Measurements from ENCODE around the gene CD1C.

Gene CD1C

DNA sequence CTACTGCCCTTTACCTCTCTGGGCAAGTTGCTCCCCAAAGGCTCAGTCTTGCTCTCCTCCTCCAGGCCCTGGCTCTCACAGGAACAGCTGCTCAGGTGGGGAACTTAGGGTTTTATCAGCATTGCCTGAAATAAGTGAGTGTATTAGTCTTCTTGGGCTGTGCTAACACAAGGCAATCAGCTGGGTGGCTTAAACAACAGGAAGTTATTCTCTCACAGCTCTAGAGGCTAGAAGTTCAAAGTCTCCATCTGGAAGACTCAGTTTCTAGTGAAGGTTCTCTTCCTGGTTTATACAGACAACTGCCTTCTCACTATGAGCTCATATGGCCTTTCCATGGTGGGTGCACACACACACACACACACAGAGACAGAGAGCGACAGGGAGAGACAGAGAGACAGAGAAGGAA is 2.8 kb upstream of the CD1C start:
- TF ChIP-seq, protein P1, sequence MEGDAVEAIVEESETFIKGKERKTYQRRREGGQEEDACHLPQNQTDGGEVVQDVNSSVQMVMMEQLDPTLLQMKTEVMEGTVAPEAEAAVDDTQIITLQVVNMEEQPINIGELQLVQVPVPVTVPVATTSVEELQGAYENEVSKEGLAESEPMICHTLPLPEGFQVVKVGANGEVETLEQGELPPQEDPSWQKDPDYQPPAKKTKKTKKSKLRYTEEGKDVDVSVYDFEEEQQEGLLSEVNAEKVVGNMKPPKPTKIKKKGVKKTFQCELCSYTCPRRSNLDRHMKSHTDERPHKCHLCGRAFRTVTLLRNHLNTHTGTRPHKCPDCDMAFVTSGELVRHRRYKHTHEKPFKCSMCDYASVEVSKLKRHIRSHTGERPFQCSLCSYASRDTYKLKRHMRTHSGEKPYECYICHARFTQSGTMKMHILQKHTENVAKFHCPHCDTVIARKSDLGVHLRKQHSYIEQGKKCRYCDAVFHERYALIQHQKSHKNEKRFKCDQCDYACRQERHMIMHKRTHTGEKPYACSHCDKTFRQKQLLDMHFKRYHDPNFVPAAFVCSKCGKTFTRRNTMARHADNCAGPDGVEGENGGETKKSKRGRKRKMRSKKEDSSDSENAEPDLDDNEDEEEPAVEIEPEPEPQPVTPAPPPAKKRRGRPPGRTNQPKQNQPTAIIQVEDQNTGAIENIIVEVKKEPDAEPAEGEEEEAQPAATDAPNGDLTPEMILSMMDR (IDR thresholded peaks at IDR 0.05; ENCODE audit: low read length), result no peak
- no peak for TF ChIP-seq EZH2 (IDR thresholded peaks at IDR 0.05; ENCODE audit: borderline replicate concordance, low read length)
- no peaks in the 10 kb centered on the region for H3F3A ChIP-seq (ENCODE audit: insufficient read depth, low read length)
- no peak overlapping the region for H2AFZ ChIP-seq (ENCODE audit: low read length)
- peak overlapping the region; percentile 60; the same call in 1 of the 2 replicates for H3K4me2 ChIP-seq (ENCODE audit: low read length)
- H3K4me3 ChIP-seq (ENCODE audit: low read depth, low read length, poor library complexity, severe bottlenecking), result no peak overlapping the region
- H3K4me1 ChIP-seq (ENCODE audit: insufficient read depth, low read length, severe bottlenecking), result peaks cover 67% of the 10 kb centered on the region
- H3K27me3 ChIP-seq (ENCODE audit: insufficient read depth, low read length), result no peaks in the 10 kb centered on the region
- no peaks in the 10 kb centered on the region for H3K36me3 ChIP-seq (ENCODE audit: insufficient read depth, low read length)
- peak overlapping the region; percentile 86 for H3K27ac ChIP-seq (ENCODE audit: low read depth, low read length, poor library complexity, severe bottlenecking)
- no peaks in the 10 kb centered on the region for H3K9me3 ChIP-seq (ENCODE audit: low read length)
- H3K79me2 ChIP-seq (ENCODE audit: insufficient read depth, low read length), result no peaks in the 10 kb centered on the region
- H4K20me1 ChIP-seq (ENCODE audit: insufficient read depth, low read length), result no peaks in the 10 kb centered on the region
- no peaks in the 10 kb centered on the region for H3K9me2 ChIP-seq (ENCODE audit: low read depth, low read length)
- H3K9ac ChIP-seq (ENCODE audit: low read length), result no peak overlapping the region

- Histone ChIP-seq H3K36me3 (ENCODE audit: insufficient read depth, low read length) (no peaks in the 10 kb centered on the region), H3K4me2 (ENCODE audit: low read length) (peak overlapping the region; percentile 43)
Observed at GRCh38 chr1:158290321-158290844, 660 bp downstream of the CD1C start.

DNA sequence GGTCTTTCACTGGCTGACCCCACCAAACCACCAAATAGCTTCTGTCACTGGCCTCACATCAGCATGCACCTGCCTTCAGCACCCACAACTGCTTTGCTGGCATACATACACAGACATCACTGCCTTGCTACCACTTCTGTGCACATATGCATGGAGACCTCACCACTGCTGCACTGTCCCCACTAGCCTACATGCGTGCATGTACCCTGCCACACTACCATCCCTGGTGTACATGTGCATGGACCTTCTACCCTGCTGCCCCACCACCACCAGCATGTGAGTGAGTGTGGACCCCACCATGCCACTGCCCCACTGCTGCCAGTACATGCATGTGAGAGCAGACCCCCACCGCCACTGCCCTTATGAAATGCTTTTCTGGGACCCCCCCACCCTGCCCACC is 6.1 kb downstream of the CD1C start:
- Histone ChIP-seq H3K79me2 (ENCODE audit: insufficient read depth, low read length) (no peaks in the 10 kb centered on the region), H3K9me3 (ENCODE audit: low read length) (no peaks in the 10 kb centered on the region), H3K4me3 (ENCODE audit: low read depth, low read length, poor library complexity, severe bottlenecking) (no peak overlapping the region), H3K4me1 (ENCODE audit: insufficient read depth, low read length, severe bottlenecking) (peaks cover 4% of the 10 kb centered on the region), H3K27ac (ENCODE audit: low read depth, low read length, poor library complexity, severe bottlenecking) (no peak overlapping the region), H3F3A (ENCODE audit: insufficient read depth, low read length) (no peaks in the 10 kb centered on the region), H3K4me2 (ENCODE audit: low read length) (no peak overlapping the region), H3K27me3 (ENCODE audit: insufficient read depth, low read length) (no peaks in the 10 kb centered on the region), H4K20me1 (ENCODE audit: insufficient read depth, low read length) (no peaks in the 10 kb centered on the region), H3K9me2 (ENCODE audit: low read depth, low read length) (no peaks in the 10 kb centered on the region), H3K36me3 (ENCODE audit: insufficient read depth, low read length) (no peaks in the 10 kb centered on the region), H2AFZ (ENCODE audit: low read length) (no peak overlapping the region), H3K9ac (ENCODE audit: low read length) (no peak overlapping the region)
- TF ChIP-seq, protein P1 (IDR thresholded peaks at IDR 0.05; ENCODE audit: low read length), result no peak
- TF ChIP-seq EZH2 (IDR thresholded peaks at IDR 0.05; ENCODE audit: borderline replicate concordance, low read length), result no peak

More at GRCh38 chr1:158290321-158290844, 660 bp downstream of the CD1C start:
- peaks cover 47% of the 10 kb centered on the region for H3K4me1 ChIP-seq (ENCODE audit: insufficient read depth, low read length, severe bottlenecking)
- H3K9ac ChIP-seq (ENCODE audit: low read length), result no peak overlapping the region
- H3K27ac ChIP-seq (ENCODE audit: low read depth, low read length, poor library complexity, severe bottlenecking), result no peak overlapping the region
- H3K79me2 ChIP-seq (ENCODE audit: insufficient read depth, low read length), result no peaks in the 10 kb centered on the region
- no peaks in the 10 kb centered on the region for H3F3A ChIP-seq (ENCODE audit: insufficient read depth, low read length)
- TF ChIP-seq EZH2 (IDR thresholded peaks at IDR 0.05; ENCODE audit: borderline replicate concordance, low read length), result no peak
- TF ChIP-seq, protein P1 (IDR thresholded peaks at IDR 0.05; ENCODE audit: low read length), result no peak
- H3K4me3 ChIP-seq (ENCODE audit: low read depth, low read length, poor library complexity, severe bottlenecking), result peak overlapping the region; percentile 21
- no peaks in the 10 kb centered on the region for H3K9me2 ChIP-seq (ENCODE audit: low read depth, low read length)
- no peaks in the 10 kb centered on the region for H3K27me3 ChIP-seq (ENCODE audit: insufficient read depth, low read length)
- no peaks in the 10 kb centered on the region for H4K20me1 ChIP-seq (ENCODE audit: insufficient read depth, low read length)
- H3K9me3 ChIP-seq (ENCODE audit: low read length), result no peaks in the 10 kb centered on the region
- H2AFZ ChIP-seq (ENCODE audit: low read length), result no peak overlapping the region
